ELR (cell line): ENCODE measurements around the gene GPR101.
A peak's percentile ranks its signal among the peaks of the same experiment; 100 is the strongest.

Experiments used
- DNase-seq: peaks from one replicate; pipeline ENCODE4 v3.0.0-alpha.2; 2015; ENCODE audit warnings: low read depth

The GPR101 gene, protein sequence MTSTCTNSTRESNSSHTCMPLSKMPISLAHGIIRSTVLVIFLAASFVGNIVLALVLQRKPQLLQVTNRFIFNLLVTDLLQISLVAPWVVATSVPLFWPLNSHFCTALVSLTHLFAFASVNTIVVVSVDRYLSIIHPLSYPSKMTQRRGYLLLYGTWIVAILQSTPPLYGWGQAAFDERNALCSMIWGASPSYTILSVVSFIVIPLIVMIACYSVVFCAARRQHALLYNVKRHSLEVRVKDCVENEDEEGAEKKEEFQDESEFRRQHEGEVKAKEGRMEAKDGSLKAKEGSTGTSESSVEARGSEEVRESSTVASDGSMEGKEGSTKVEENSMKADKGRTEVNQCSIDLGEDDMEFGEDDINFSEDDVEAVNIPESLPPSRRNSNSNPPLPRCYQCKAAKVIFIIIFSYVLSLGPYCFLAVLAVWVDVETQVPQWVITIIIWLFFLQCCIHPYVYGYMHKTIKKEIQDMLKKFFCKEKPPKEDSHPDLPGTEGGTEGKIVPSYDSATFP

GRCh38 chrX:137033774-137034507 is at the start of gene GPR101:
Gene GPR101, minus strand, starts transcription at chrX:137033995. Its CDS starts 2,321 bp downstream, at chrX:137031674.
- no peak for DNase-seq

DNA sequence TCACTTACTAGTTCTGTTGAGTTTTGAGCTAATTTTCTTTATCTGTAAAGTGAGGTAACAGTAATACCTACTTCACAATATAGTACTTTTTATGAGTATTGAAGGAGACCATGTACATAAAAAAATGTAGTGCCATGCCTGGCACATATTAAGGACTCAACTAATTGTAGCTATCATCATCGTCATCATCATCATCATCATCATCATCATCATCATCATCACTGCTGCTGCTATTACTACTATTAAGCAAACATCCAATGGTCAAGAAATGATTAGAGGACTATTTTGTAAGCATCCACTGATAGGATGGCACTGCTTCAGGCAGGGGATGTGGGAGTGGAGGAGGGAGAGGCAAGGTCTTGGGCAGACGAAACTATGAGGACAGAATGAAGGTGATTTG is 47.4 kb upstream of the GPR101 start:
- DNase-seq: no peak

- no peak for DNase-seq
These were observed 38.6 kb upstream of the GPR101 start for GRCh38 chrX:137072396-137072795.

DNA sequence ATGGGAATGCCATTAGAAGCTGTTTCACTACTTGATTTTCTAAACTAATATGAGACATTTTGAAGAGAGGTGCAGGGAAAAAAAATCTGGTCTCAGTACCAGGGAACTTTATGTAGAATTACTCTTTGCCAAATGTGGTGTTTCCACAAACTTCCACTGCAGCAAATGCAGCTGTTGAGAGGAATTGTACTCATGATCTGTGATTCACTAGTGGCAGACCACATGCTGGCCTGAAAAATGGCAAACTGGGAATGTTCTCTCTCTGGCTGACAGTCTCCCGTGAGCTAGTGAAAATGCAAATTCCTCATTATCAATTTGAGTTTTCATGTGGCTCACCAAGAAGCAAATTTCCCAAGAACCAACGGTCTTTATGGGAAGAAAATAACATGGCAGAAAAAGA is 37.8 kb upstream of the GPR101 start:
- DNase-seq: no peak

DNA sequence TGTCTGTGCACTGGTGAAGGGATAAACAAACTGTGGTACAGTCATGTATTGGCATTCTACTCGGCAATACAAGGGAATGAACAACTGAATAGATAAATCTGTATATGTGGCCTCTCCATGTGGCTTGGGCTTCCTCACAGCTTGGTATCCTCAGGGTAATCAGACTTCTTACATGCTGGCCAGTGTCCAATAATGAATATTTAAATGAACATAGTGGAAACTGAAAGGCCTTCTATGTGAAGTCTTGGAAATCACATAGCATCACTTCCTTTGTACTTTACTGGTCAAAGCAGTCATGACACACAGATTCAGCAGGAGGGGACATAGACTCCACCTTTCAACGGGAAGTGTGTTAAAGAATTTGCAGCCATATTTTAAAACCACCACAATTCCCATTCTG is 33.4 kb upstream of the GPR101 start:
- DNase-seq: no peak

DNA sequence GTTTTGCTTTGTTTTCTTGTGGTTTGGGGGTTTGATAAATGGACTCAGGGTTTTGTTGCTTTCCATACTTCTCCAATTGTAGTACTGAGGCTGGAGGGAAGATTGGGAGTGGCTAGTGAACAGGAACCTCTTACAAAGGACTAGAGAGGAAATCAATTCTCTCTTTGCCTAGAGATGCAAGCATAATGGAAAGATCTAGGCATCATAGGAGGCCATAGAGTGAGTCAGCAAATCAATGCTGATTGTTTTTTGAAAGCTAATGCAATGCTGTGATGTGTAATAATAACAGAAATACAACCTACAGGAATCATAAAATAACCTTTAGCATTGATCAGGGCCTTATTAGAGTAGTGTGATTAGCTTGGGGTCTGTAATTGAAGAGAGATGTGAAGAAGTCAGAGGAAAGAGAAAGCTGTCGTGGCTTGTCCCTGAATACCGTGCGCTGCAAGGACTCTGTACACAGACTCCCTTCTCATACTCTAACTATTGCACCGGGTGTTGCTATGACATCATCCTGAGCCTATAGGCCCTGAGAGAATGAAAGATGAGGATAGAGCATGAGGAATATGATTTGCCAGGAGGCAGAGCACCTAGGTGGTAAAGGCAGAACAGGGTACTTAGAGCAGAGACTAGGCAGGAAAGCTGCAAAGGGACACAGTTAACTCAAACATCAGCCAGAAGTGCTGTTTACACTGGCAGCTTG is 29.3 kb upstream of the GPR101 start:
- DNase-seq: no peak

GRCh38 chrX:137058339-137059127 is 24.7 kb upstream of the GPR101 start:
- no peak for DNase-seq

GRCh38 chrX:137052643-137053235 is 18.9 kb upstream of the GPR101 start:
- DNase-seq: peak; percentile 2

DNA sequence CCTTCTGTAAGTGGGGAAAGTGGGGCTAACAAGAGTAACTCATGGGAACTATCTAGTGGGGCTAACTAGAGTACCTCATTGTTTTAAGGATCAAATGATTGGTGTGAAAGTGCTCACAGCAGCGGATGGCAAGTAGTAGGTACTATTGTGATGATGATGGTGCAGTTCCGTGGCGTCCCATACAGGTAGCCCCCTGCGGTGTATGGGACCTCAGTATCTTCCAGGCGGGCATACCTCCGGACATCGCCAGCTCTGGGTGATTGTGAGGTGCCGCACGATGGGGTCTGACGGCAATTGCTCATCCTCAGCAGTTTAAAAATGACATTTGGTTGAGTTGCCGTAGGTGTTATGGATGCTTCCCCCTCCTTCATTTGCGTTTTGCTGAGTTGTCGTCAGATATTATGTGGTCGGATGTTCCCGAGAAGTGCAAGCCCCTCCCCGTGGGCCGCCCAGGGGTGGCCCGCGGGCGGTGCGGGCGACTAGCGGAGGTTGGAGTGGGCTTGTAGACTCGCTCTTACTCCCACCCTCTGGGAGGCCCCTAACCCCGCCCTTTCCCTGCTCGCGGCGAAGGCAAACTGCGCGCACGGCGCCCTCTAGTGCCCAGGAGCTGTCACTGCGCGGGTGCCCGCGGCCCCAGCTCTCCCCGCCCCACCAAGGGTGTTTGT is 18.3 kb upstream of the GPR101 start:
- peak; percentile 56 for DNase-seq

DNA sequence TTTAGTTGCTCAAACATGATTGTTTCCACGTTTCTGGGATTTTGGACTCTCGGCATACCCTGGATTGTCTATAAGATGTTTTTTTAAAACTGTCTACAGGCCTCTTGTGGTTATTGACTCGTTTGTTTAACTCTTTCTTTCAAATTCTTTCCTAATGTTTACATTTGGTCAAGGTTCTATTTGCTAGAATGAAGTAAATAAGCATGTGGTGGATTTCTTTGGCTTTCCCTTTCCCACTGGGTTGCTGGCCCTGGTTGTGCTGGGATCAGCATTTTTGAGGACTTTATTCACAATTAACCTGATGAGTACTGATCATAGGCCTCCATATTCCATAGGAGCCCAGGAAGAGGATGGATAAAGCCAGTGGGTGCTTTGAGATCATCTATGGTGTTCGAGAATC is 11.1 kb upstream of the GPR101 start:
- no peak for DNase-seq

DNA sequence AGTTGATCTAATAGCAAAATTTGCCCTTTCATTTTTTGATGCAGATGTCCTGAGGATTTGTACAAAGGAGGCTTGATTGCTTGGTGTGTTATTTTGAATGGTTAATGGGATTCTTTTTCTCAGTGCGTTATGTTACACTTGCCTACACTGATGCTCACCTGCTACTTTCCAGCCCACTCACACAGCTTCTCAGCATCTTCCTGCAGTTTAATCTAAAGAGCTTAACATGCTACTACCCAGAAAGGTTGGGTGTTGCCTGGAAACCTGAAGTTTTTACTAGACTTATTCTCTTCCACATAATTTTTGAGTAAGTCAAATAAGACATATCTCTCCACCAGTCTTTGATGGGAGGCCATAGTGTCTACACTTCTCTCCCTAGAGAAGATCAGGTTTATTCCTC is 9.9 kb upstream of the GPR101 start:
- no peak for DNase-seq

- no peak for DNase-seq
These were observed 7.5 kb upstream of the GPR101 start for GRCh38 chrX:137041329-137041728.

DNA sequence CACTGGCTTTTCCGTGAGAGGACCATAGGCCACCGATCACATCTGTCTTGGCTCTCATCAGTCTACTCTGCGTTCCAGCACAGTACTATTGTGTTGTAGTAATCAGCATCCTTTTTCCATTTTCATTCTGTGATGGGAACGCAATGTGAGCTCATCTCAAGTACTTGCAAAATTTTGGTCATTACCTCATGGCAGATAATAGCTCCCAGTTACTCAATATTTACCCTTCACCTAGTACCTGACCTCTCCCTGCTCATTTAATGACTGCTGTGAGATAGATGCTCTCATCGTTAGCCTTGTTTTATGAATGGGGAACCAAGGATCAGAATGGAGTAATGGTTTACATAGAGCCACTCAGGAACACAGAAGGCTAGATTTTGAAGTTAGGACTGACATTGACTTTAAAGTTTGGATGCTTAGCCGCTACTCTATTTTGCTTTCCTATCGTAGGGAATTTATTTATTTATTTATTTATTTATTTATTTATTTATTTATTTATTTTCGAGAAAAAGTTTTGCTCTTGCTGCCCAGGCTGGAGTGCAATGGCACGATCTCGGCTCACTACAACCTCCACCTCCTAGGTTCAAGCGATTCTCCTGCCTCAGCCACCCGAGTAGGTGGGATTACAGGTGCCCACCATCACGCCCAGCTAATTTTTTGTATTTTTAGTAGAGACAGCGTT is 6.5 kb upstream of the GPR101 start:
- DNase-seq: no peak

- no peak for DNase-seq
These were observed 695 bp upstream of the GPR101 start for GRCh38 chrX:137034508-137034872.

- DNase-seq: no peak
These were observed 688 bp downstream of the GPR101 start for GRCh38 chrX:137032841-137033773.

GRCh38 chrX:137032341-137032694 is 1.5 kb downstream of the GPR101 start:
- no peak for DNase-seq

GRCh38 chrX:137031517-137032340 is 2.1 kb downstream of the GPR101 start:
- peak; percentile 40 for DNase-seq

GRCh38 chrX:137031039-137031438 is 2.8 kb downstream of the GPR101 start:
- no peak for DNase-seq
